ENCODE results near the gene PLA2R1.
A peak's percentile ranks its signal among the peaks of the same experiment; 100 is the strongest.
"Not testable (repeated sequence)": the region's sequence is repeated elsewhere in the genome, so short reads cannot be mapped to it uniquely, and the experiment has no call there.

Gene PLA2R1

DNA sequence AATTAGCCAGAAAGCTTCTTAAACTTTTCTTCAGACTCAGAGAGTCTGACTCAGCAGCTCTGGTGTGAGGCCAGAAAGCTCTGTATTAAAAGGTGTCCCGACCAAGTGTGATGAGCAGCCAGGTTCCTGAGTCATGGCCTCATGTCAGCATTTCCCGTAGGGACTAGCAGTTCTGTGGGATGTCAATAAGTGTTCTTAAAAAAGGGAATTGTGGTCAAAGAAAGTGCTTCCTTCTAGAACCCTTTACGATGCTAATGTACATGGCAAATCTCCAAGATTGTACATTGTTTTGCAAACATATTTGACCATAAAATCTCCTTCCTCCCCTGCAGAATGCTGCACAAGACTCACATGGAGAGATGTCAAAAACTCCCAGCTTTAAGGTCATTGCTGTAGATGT is 80.1 kb downstream of the PLA2R1 start:
- DNase-seq (ENCODE audit: low read depth) = peak; percentile 16

DNA sequence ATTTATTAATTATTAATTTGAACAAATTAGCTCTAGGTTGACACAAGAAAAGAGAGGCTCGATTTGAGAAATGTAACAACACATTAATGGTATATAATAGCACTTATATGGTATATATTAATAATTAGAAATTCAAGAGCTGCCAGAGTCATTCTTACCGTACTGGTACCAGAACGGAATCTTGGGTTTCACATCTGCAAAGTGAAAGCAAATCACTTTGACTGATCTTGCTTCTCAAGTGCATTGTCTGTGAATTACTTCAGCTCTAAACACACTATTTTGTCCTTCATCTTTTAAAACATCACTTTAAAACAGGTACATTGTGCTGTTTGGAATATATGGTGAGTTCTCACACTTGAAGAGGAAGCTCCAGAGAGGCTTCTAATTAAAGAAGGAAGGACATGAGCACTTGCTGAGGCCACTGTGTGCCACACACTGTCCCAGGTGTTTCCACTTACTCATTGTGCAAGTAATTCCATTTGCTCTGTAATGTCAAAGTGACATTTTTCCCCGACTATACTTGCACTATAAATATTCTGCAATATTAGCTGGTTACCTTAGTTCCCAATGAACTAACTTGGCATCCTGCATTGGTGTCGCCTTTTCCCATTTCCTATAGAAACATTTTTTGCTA is 85.8 kb downstream of the PLA2R1 start:
- DNase-seq (ENCODE audit: low read depth) = no peak

DNA sequence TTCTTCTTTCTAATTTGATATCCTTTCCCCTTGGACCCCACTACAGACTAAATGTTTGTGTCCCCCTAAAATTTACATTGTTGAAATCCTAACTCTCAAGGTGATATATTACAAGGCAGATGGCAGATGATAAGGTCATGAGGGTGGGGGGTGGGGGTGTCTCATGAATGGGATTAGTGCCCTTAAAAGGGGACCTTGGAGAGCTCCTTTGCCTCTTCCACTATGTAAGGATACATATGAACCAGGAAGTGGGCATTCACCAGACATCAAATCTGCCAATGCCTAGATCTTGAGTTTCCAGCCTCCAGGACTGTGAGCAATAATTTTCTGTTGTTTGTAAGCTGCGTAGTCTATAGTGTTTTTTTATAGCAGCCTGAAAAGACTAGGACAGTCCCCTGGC is 89.1 kb downstream of the PLA2R1 start:
- no peak for DNase-seq (ENCODE audit: low read depth)

DNA sequence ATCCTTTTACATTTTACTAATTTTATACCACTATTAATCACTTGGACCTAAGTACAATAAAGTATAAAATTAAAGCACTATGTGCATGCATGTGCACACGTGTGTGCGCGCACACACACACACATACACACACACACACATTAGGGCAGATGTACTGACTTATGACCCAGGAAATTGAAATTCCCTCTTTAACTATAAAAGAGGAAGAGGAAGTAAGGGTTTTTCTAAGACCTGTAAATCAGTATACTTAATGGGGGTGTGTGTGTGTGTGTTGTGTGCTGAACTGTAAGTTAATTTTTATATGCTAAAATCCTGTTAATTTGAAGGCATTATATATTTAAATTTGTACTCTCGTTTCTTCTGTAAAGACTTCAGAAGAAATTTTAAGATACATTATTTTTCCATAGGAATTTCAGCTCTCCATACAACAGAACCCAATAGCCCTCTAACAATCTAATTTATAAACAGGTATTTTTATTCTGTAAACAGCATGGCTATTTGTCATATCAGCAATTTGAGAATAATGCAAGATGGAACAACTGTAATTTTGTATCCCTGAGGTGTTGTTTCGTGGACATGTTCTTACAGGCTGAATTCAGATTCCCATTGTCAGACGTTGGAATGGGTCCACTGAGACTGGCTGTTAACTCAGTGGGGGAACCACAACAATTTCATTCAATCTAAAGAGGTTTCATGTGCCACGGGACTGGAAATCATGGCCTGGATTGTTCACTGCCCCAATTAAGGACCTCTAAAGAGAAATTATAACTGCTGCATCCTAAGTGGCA is 90.9 kb downstream of the PLA2R1 start:
- DNase-seq (ENCODE audit: low read depth) = no peak

DNA sequence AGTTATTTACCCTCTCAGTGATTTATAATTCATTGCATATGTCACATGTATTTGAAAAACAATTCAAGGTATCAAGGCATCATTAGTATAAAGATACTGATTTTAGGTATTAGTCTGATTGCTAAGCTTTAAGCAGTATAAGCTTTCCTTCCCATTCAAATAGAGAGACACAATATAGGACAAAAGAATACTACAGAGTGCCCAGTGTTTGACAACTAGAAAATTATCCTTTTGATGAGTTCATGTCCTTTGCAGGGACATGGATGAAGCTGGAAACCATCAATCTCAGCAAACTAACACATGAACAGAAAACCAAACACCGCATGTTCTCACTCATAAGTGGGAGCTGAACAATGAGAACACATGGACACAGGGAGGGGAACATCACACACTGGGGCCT is 91.9 kb downstream of the PLA2R1 start:
- not testable (repeated sequence) for DNase-seq (ENCODE audit: low read depth)

DNA sequence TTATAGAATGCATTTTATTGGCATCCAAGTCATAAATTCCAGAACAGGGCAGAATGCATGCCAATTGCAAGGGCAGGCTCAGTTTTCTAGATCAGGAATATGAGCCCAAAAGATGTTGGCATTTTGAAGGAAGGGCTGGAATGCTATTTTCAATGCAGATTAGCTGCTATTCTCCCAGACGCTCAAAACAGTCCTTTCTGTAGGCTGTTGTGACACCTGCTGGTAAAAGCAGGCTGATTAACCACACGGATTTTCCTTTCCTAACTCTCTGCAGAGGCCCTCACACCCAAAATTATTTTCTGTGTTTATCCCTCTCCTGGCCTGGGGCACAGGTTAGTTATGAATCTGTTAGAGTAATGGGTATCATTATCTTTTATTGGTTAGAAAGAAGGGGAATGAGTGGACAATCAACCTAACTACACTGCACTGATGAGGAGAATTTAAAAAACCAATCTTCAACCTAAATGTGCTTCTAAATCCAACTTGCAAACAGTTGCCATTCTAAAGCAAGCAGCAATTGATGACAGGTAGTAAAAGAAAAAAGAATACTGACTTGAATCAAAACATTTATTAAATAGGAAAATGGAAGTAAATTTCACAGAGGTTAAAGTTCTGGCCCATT is 94.0 kb downstream of the PLA2R1 start:
- no peak for DNase-seq (ENCODE audit: low read depth)

DNA sequence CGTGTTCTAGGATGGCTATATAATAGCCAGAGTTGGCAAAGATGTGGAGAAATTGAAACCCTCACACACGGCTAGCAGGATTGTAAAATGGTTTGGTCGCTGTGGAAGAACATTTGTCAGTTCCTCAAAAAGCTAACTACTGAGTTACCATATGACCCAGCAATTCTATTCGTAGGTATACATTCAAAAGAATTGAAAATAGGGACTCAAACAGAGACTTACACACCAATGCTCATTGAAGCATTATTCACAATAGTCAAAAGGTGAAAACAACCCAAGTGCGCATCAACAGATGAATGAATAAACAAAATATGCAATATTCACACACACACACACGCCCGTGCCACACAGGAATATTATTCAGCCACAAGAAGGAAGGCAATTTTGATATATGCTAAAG is 98.7 kb downstream of the PLA2R1 start:
- DNase-seq (ENCODE audit: low read depth) = no peak

DNA sequence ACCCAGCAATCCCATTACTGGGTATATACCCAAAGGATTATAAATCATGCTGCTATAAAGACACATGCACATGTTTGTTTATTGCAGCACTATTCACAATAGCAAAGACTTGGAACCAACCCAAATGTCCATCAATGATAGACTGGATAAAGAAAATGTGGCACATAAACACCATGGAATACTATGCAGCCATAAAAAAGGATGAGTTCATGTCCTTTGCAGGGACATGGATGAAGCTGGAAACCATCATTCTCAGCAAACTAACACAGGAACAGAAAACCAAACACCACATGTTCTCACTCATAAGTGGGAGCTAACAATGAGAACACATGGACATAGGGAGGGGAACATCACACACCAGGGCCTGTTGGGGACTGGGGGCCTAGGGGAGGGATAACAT is 99.9 kb downstream of the PLA2R1 start:
- not testable (repeated sequence) for DNase-seq (ENCODE audit: low read depth)

DNA sequence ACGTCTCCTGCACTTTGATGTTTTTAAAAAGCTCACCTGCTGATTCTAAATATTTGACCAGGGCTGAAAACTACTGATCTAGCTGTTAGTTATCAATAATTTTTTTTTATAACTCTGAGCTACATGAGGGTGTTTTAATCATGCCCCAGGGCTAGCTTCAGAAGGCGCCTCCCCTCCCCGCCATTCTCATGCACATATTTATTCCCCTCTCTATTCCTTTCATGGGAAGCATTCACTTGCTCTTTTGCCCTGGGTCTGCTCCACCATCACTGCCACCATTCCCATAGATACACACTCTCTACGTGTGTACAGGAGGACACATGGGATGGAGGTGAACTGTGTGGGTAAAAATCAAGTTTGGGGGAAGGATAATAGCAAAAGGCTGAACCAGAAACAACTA is 101.0 kb downstream of the PLA2R1 start:
- DNase-seq (ENCODE audit: low read depth) = no peak

DNA sequence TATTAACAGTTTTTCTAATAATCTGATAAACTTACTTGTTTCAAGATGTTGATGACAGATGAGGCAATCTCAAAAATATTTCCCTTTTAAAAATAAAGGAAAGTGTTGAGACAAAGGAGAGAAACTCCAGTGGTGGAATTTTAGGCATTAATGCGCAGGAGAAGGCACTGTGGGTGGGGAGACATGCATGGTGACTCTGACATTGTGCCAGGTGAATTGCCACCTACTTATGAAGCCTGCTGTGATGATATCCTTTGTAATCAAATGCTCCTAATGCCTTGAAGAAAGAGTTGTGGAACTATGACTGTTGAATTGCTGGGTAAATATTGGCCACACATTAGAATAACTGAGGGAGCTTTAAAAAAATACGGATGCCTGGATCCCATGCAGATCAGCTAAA is 101.4 kb downstream of the PLA2R1 start:
- no peak for DNase-seq (ENCODE audit: low read depth)

DNA sequence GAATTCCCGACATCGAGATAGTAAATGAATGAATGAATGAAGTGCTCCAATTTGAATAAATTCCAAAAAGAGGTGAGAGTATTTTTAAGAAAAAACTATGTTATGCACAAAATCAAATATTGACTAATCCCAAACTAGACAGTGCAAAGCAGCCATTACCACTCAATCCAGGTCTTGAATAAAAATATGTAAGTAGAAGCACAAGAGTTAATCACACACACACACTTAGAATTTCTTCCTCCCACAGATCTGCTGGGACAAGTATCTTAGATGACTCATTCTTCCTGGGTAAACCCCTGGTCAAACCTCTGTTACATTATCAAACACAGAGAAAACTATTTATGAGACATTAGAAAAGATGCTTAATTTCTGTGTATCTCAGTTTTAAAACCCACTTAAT is 102.0 kb downstream of the PLA2R1 start:
- peak; percentile 60 for DNase-seq (ENCODE audit: low read depth)

DNA sequence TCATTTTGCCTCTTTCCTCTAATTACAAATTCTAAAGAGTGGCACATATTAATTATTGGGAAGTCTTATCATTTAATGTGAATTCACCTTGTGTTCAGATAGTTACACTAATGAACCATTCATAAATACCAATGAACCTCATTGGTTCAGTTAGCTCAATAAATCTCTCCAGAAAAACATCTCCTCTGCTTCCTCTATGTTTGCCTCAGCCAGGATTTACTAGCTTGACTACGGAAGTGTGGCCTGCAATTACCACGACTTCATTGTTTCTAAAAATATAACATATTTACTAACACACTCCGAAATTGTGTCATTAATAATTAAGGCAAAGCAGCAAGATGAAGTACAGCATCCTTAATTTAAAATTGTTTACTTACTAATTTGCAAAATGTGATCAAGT is 103.3 kb downstream of the PLA2R1 start:
- no peak for DNase-seq (ENCODE audit: low read depth)

DNA sequence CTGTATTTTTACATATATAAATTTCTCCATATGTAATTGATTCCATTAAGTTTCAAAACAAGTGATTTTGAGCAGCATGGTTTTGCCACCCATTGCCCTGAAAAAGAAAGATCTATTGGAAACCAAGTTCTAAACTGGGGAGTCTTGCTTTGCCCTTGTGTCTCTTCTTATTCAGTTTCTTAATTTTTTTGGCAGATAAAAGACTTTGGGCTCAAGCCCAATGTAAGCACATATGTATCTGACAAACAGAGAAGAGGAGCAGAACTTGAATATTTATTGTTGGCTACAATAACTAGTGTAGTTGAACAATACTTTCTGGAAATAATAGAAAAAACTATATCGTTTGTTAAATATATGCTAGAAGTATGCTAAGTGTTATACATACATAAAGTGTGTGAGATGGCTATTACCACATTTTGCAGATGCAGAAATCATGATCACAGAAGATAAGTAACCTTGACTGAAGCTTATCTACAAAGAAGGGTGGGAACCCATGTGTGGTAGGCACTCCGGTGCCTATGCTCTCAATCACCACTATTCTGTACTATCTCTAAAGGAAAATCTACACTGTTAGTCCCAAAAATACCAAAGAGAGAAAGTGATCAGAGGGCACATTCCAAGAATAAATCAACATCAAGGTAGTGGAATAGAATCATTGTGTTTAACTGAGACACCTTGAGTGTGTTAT is 109.1 kb downstream of the PLA2R1 start:
- DNase-seq (ENCODE audit: low read depth) = no peak

DNA sequence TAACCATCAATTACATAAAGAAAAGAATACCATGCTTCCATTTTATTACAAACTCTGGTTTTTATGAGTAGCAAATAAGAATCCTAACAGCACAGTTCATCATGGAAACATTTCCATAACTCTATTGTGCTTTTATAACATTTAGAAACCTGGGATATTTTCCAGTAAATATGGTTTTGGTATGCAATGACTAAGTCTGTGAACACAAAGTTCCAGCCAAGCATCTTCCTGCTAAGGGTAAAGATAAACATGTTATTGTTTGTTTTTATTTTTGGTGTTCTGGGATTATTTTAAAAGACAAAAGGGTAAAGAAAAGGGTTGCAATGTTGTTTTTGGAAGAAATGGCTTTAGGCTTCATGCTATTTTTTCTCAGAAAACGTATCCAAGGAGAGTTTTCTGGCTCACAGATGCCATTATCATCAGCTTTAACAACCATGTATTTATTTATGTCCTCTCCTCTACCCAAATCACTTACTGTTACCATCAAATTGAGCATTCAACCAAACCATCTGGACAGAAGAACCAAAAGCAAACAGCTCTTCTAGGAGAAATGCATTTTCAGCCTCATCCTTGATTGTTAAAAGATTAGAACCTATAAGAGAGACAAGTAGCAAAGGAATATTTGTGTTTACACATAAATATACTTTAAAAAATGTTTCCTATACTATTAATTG is 116.0 kb downstream of the PLA2R1 start:
- DNase-seq (ENCODE audit: low read depth) = no peak

DNA sequence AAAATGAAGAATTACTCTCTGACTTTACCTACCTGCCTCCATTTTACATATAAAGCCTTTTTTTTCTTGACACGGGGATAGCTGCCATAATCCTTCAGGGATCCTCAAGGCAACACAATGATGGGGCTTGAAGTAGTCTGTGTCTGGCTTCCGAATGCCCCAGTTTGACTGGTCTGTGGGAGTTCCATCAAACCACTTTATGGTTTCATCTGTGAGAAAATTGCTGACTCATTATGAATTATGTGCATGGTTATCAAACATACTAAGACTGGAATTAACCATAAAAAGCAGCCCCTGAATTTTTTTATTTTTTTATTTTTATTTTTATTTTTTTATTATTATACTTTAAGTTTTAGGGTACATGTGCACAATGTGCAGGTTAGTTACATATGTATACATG is 117.5 kb downstream of the PLA2R1 start:
- no peak for DNase-seq (ENCODE audit: low read depth)

DNA sequence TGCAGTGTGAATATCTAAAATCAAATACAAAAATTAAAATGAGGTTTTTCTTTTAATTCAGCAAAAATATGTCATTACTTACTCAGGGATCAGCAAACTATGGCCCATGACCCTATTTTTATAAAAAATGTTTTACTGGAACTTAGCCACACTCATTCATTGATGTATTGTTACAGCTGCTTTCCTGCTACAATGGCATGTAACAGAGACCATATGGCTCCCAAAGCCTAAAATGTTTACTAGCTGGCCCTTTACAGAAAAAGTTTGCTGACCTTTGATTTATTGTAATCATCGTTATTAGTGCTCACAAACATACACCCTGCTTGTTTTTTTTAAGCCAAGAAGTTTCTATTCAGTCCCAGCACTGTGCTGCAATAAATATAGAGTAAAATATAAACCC is 120.3 kb downstream of the PLA2R1 start:
- no peak for DNase-seq (ENCODE audit: low read depth)

DNA sequence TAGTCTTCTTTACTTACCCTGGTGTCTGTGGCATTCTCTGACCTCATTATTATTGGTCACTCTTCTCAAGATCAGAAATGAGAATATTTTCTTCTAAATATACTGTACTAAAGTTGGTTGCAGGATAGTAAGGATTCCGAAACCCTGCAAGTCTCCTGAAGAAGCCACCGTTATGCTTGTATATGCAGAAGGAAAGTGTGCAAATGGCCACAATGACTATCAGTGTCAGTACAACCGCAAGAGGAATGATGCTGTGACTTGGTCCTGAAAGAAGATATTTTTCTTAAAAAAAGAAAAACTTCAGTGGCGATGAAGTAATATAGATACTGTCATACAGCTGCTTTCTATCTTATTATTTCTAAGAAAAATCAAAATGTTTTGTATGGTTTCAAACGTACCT is 120.7 kb downstream of the PLA2R1 start:
- no peak for DNase-seq (ENCODE audit: low read depth)

DNA sequence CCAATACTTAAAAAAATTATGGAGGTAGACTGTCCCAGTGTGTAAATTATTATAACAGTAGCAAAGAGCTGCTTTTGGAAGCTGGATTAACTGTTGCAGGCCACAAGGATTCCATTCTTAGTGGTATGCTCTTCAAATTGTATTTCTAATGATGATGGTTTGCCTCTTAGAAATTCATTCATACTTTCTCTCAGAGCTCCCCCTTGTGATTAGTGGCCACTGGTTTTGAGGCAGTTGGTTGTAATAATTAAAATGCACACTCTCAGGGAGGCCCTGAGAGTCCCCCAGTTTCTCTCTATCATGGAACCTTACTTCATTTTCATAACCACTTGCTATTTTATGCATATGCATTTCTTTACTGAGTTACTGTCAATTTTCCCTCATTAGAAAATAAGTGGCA is 122.5 kb downstream of the PLA2R1 start:
- no peak for DNase-seq (ENCODE audit: low read depth)

DNA sequence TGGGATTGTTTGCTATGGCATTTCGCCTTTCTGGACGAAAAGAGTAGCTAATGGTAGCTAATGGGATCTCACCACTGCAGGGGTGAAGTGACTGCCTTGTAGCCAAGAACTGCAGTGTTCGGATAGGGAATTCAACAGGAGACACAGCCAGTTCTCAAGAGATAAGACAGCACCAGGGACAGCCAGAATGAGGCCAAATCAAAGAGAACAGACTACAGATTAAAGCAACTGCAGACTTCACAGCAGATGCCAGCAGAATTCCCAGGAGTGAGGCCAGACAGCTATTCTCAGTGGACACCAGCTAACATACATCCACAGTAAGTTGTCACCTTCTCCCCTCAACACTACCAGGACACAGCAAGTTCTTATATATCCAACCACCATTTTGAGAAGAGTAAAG is 124.0 kb downstream of the PLA2R1 start:
- no peak for DNase-seq (ENCODE audit: low read depth)

DNA sequence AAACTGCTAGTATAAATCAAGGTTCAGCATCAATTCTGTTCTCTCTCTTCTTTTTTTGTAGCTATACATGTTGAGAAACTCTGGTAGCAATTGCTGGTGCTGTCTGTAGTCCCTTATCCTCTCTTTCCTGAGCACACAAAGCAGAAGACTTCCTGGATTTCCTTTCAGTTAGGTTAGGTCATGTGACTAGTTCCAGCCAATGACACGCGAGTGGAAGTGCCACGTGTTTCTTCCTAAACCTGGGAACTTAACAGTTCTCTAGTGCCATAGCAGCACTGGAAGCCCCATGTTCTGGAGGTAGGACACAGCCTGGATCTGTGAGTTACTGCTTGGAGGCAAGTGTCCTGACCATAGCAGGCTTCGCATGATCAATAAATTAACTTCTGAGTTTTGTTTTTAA is 125.9 kb downstream of the PLA2R1 start:
- DNase-seq (ENCODE audit: low read depth) = no peak

DNA sequence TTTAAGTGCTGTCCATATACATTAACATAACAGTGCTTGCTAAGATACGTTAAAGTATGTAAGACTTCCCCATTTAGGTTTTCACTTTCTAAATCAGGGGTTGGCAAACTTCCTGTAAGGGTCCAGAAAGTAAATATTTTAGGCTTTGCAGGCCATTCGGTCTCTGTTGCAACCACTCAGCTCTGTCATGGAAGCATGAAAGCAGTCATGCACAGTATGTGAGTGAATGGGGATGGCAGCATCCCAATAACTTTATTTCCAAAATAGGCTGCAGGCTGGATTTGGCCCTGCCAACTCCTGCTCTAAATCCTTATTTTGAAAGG is 128.7 kb downstream of the PLA2R1 start:
- DNase-seq (ENCODE audit: low read depth) = no peak

DNA sequence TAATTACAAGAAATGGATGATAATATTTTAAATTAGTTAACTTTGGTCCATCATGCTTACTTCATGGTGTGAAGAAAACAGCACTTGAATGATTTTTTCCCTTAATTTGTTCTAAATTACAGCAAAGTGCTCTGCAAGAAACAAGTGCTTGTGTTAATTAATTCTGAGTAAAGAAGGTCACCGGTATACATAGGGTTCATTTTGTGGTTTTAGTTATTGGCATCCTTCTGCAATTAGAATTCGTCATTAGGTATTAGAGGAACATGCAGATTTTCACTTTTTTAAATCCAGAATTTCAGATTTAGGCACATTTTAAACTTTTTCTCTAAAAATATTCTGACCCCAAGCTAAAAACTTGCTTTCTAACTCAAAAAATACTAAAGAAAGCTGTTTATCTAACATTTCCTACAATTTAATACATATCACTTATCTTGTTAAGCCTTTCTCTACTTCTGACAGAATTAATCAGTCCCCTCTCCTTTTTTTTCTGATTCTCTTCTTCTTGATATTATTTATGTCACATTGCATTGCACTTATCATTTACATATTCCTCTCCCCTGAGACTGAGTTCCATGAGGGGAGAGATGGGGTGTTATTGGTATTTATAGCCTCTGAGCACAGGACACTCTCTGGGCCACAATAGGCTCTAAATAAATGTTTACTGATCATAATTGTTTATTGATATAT is 129.2 kb downstream of the PLA2R1 start:
- DNase-seq (ENCODE audit: low read depth) = no peak
